Keratinocyte (primary cell): ENCODE measurements around the gene DFFA. TPM values are rescaled to one million over a fixed set of nuclear protein-coding genes. Genes with fewer than 3 reads are reported as not detected.
A peak's percentile ranks its signal among the peaks of the same experiment; 100 is the strongest.

Experiments
- DNase-seq: peaks from one replicate; pipeline ENCODE4 v3.0.0-alpha.2; 2011; ENCODE audit warnings: low read depth, missing footprints, low spot score
- FAIRE-seq: peaks from 2 replicates; lab custom pipeline; 2011; peaks lifted over from hg19 to GRCh38; lab: Jason Lieb, UNC
- H2AFZ ChIP-seq: 2 replicates; pipeline ENCODE4 v1.6.0; 2012; ENCODE audit warnings: low read length, control low read depth, inconsistent platforms; ENCODE audit not compliant: control insufficient read depth
- H3K27ac ChIP-seq: 2 replicates; pipeline ENCODE4 v1.5.1; 2011; ENCODE audit warnings: low read length; ENCODE audit not compliant: control insufficient read depth, insufficient read depth
- H3K27me3 ChIP-seq: 3 replicates; pipeline ENCODE4 v1.6.0; 2011; ENCODE audit warnings: low read length; ENCODE audit not compliant: control insufficient read depth, insufficient read depth; ENCODE audit errors: extremely low read depth
- H3K36me3 ChIP-seq, 2 experiments: 2 replicates in 1 of 2; 3 replicates in 1 of 2; pipeline ENCODE4 v1.5.1; 2011; ENCODE audit warnings: low read length in 2 of 2, mild to moderate bottlenecking in 1 of 2; ENCODE audit not compliant: control insufficient read depth in 2 of 2, insufficient read depth in 2 of 2; ENCODE audit errors: extremely low read depth in 1 of 2
- H3K4me1 ChIP-seq: 3 replicates; pipeline ENCODE4 v1.5.1; 2011; ENCODE audit warnings: low read length; ENCODE audit not compliant: control insufficient read depth, insufficient read depth; ENCODE audit errors: extremely low read depth
- H3K4me2 ChIP-seq: 3 replicates; pipeline ENCODE4 v1.6.0; 2011; ENCODE audit warnings: low read depth, low read length; ENCODE audit not compliant: control insufficient read depth, insufficient read depth; ENCODE audit errors: extremely low read depth
- H3K4me3 ChIP-seq, 3 experiments: fragments of 200-600 bp in 1 of 3; sonication (generic) in 1 of 3; 2 replicates in 2 of 3; 3 replicates in 1 of 3; pipeline ENCODE4 v1.5.1; 2011 to 2016; ENCODE audit warnings: low read length in 3 of 3, mild to moderate bottlenecking in 3 of 3, control low read depth in 2 of 3, inconsistent platforms in 1 of 3, low read depth in 1 of 3, mixed read lengths in 1 of 3, mixed run types in 1 of 3, moderate library complexity in 1 of 3; ENCODE audit not compliant: control insufficient read depth in 2 of 3, insufficient read depth in 2 of 3; ENCODE audit errors: extremely low read depth in 1 of 3
- H3K79me2 ChIP-seq: 2 replicates; pipeline ENCODE4 v1.6.0; 2012; ENCODE audit warnings: low read length; ENCODE audit not compliant: control insufficient read depth, insufficient read depth
- H3K9ac ChIP-seq: 3 replicates; pipeline ENCODE4 v1.6.0; 2011; ENCODE audit warnings: low read length; ENCODE audit not compliant: control insufficient read depth, insufficient read depth; ENCODE audit errors: extremely low read depth
- H3K9me1 ChIP-seq: 3 replicates; pipeline ENCODE4 v1.6.0; 2011; ENCODE audit warnings: low read length; ENCODE audit not compliant: control insufficient read depth, insufficient read depth; ENCODE audit errors: extremely low read depth
- H3K9me3 ChIP-seq: 2 replicates; pipeline ENCODE4 v1.5.1; 2012; ENCODE audit warnings: low read depth, low read length; ENCODE audit not compliant: control insufficient read depth
- H4K20me1 ChIP-seq: 3 replicates; pipeline ENCODE4 v1.6.0; 2011; ENCODE audit warnings: low read length; ENCODE audit not compliant: control insufficient read depth, insufficient read depth; ENCODE audit errors: extremely low read depth
- CTCF ChIP-seq, 3 experiments: IDR thresholded peaks in 1 of 3; conservative IDR thresholded peaks in 1 of 3; optimal IDR thresholded peaks in 1 of 3; 2 replicates in 2 of 3; 3 replicates in 1 of 3; pipeline versions ENCODE3 to v1.5.1; 2011; ENCODE audit warnings: low read length in 3 of 3, mild to moderate bottlenecking in 3 of 3, moderate library complexity in 2 of 3, control low read depth in 1 of 3, inconsistent platforms in 1 of 3; ENCODE audit not compliant: insufficient read depth in 2 of 3; ENCODE audit errors: extremely low read depth in 1 of 3
- EZH2 ChIP-seq: IDR thresholded peaks from one replicate; pipeline ENCODE4 v1.6.1; 2012; ENCODE audit warnings: inconsistent platforms, mild to moderate bottlenecking, low read length, moderate library complexity
- dilution Hi-C: fragments of 300-500 bp; cut with MboI; formaldehyde crosslinking; loops from one replicate; pipeline ENCODE4 v1.7.0; 2020; ENCODE audit warnings: low sequenced_read_pairs; ENCODE audit not compliant: extremely low pct_ligation_motif_present
- polyA plus RNA-seq, 5 experiments: library from polyadenylated mRNA; depleted of rRNA in 3 of 5; stranded (reverse) in 3 of 5; stranded (forward) in 1 of 5; unstranded in 1 of 5; fragments of >200 nt; gene quantifications; 1 replicate in 1 of 5; 2 replicates in 3 of 5; 3 replicates in 1 of 5; pipeline versions ENCODE4 v1.2.1 to v1.2.3, GENCODE V29; 2011 to 2012; ENCODE audit warnings: missing spikeins in 2 of 5, low read depth in 1 of 5, low replicate concordance in 1 of 5

The DFFA gene
- polyA plus RNA-seq, 1 donor (not counting 4 experiments of a cell fraction or from before 2014, with no cell fraction given): 53.1 TPM

DNA sequence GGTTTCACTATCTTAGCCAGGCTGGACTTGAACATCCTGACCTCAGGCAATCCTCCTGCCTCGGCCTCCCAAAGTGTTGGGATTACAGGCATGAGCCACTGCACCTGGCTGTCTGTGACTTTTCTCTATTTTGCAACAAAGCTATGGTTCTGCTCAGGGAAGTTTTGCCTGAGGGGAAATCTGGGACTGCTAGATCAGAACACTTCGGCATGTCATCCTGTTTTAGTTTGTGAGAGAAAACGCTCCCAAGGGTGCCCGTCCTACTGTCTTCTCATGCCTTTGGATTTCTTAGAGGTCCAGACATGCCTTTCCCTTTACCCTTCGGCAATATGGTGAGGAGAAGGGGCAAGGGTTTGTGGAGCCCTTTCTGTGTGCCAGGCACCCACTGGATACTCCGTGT lies 28.1 kb downstream of the DFFA start:
- TF ChIP-seq CTCF (optimal IDR thresholded peaks at IDR 0.05 in 1 of 3, IDR thresholded peaks at IDR 0.05 in 1 of 3, conservative IDR thresholded peaks at IDR 0.05 in 1 of 3; ENCODE audit: extremely low read depth in 1 of 3, insufficient read depth in 2 of 3, low read length in 3 of 3): no peak
- TF ChIP-seq EZH2: no peak
- H3K4me3 ChIP-seq: peak overlapping the region in 1 of 3 experiments; percentile 59

DNA sequence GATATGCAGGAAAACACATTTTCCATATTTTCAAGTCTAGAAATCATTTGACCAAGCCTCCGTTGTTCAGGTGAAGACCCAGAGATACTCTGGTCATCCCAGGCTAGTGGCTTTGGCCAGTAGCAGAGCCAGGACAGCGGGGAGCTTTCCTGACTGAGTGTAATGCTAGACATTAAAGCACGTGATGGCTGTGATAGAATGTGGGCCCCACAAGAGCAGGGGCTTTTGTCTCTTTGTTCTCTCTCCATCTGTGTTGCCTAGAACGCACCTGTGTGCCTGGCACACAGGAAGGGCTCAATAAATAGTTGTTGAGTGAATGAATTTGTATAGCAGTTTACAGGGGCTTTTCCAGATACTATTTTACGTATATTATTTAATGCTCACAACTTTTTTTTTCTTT lies 31.5 kb downstream of the DFFA start:
- H2AFZ ChIP-seq: no peak overlapping the region
- no peak overlapping the region for H3K27ac ChIP-seq
- H3K4me3 ChIP-seq: no peak overlapping the region
- H3K36me3 ChIP-seq: no peaks in the 10 kb centered on the region
- H3K9me1 ChIP-seq: no peaks in the 10 kb centered on the region
- H3K79me2 ChIP-seq: no peaks in the 10 kb centered on the region
- H3K9ac ChIP-seq: no peak overlapping the region
- no peak overlapping the region for H3K4me2 ChIP-seq
- FAIRE-seq (no peak), DNase-seq (no peak)
- no peaks in the 10 kb centered on the region for H3K27me3 ChIP-seq
- H4K20me1 ChIP-seq: no peaks in the 10 kb centered on the region
- TF ChIP-seq EZH2 (no peak), CTCF (optimal IDR thresholded peaks at IDR 0.05 in 1 of 3, IDR thresholded peaks at IDR 0.05 in 1 of 3, conservative IDR thresholded peaks at IDR 0.05 in 1 of 3; ENCODE audit: extremely low read depth in 1 of 3, insufficient read depth in 2 of 3, low read length in 3 of 3) (no peak)
- dilution Hi-C loops: no loop called here
- no peaks in the 10 kb centered on the region for H3K9me3 ChIP-seq
- H3K4me1 ChIP-seq: peaks cover 13% of the 10 kb centered on the region

More for the DNA sequence above, 28.1 kb downstream of the DFFA start:
- FAIRE-seq: no peak
- peak; percentile 62 for DNase-seq
- no peaks in the 10 kb centered on the region for H3K36me3 ChIP-seq
- dilution Hi-C loops: no loop called here
- peak overlapping the region; percentile 14 for H2AFZ ChIP-seq
- H3K9ac ChIP-seq: peak overlapping the region; percentile 71
- H3K4me1 ChIP-seq: peaks cover 13% of the 10 kb centered on the region
- H3K79me2 ChIP-seq: no peaks in the 10 kb centered on the region
- no peaks in the 10 kb centered on the region for H3K9me1 ChIP-seq
- H4K20me1 ChIP-seq: no peaks in the 10 kb centered on the region
- no peaks in the 10 kb centered on the region for H3K9me3 ChIP-seq
- H3K27me3 ChIP-seq: no peaks in the 10 kb centered on the region
- peak overlapping the region; percentile 90 for H3K27ac ChIP-seq
- peak overlapping the region; percentile 70 for H3K4me2 ChIP-seq
